A549 (cell line): Measurements from ENCODE around the gene HDHD5. TPM values are rescaled to one million over a fixed set of nuclear protein-coding genes. Genes with fewer than 3 reads are reported as not detected.
A peak's percentile ranks its signal among the peaks of the same experiment; 100 is the strongest.

Experiments
- ATAC-seq, 2 experiments: fragments of 200-7000 bp in 1 of 2; fragments of >200 bp in 1 of 2; cut with Nextera tagmentation in 1 of 2; cut with Tn5 transposase in 1 of 2; 3 replicates each; pipeline versions ENCODE4 v1.8.0 to v1.9.1; 2018 to 2020; ENCODE audit warnings: mild to moderate bottlenecking in 1 of 2, moderate library complexity in 1 of 2
- CTCF ChIA-PET: fragments of 300-600 bp; sonication (Branson Sonifier 250); formaldehyde crosslinking; extraction: SDS; loops from one replicate; lab custom pipeline; 2021; ENCODE audit warnings: antibody characterized with exemption, inconsistent platforms; lab: Yijun Ruan, JAX
- POLR2A ChIA-PET: fragments of 350-600 bp; formaldehyde crosslinking; extraction: SDS; loops from one replicate; lab custom pipeline; 2021; ENCODE audit warnings: antibody characterized with exemption, inconsistent platforms; lab: Yijun Ruan, JAX
- DNase-seq, 2 experiments: peaks; one replicate each; pipeline versions ENCODE4 v3.0.0 to v3.0.0-alpha.2; 2011 to 2016; ENCODE audit warnings: low read depth in 1 of 2, low spot score in 1 of 2
- FAIRE-seq: peaks from 2 replicates; lab custom pipeline; 2011; peaks lifted over from hg19 to GRCh38; lab: Jason Lieb, UNC
- H3K27ac ChIP-seq, 2 experiments: fragments of >200 bp; sonication (Bioruptor Twin); formaldehyde crosslinking; 3 replicates each; pipeline ENCODE4 v1.5.1; 2016 to 2017
- H3K4me1 ChIP-seq: fragments of >200 bp; sonication (Bioruptor Twin); formaldehyde crosslinking; 3 replicates; pipeline ENCODE4 v1.6.1; 2016
- H3K4me2 ChIP-seq: fragments of >200 bp; sonication (Bioruptor Twin); formaldehyde crosslinking; 3 replicates; pipeline ENCODE4 v1.6.1; 2016
- H3K4me3 ChIP-seq: fragments of >200 bp; sonication (Bioruptor Twin); formaldehyde crosslinking; 3 replicates; pipeline ENCODE4 v1.5.1; 2016
- H3K9me3 ChIP-seq: fragments of >200 bp; sonication (Bioruptor Twin); formaldehyde crosslinking; 3 replicates; pipeline ENCODE4 v1.6.1; 2016
- CHD2 ChIP-seq: fragments of 150-350 bp; IDR thresholded peaks from 2 replicates; pipeline ENCODE4 v1.6.1; 2014; ENCODE audit warnings: low read length; ENCODE audit not compliant: partially characterized antibody
- CHD4 ChIP-seq: fragments of 200-600 bp; sonication (generic); IDR thresholded peaks from 2 replicates; pipeline ENCODE4 v1.6.1; 2016; ENCODE audit warnings: antibody characterized with exemption, mild to moderate bottlenecking, borderline replicate concordance
- EHF ChIP-seq: fragments of 250-450 bp; sonication (Bioruptor Pico); IDR thresholded peaks from 2 replicates; pipeline ENCODE4 v1.5.0; 2020; ENCODE audit warnings: mild to moderate bottlenecking
- GATA3 ChIP-seq: IDR thresholded peaks from 2 replicates; pipeline ENCODE4 v1.6.1; 2012; ENCODE audit warnings: borderline replicate concordance
- HDAC2 ChIP-seq: fragments of 200-600 bp; sonication (generic); IDR thresholded peaks from 2 replicates; pipeline ENCODE4 v1.6.1; 2016
- HEYL ChIP-seq: fragments of 250-450 bp; sonication (Bioruptor Pico); IDR thresholded peaks from 2 replicates; pipeline ENCODE4 v1.8.0; 2021; ENCODE audit warnings: mild to moderate bottlenecking, moderate library complexity
- HOXA7 ChIP-seq: fragments of 250-450 bp; sonication (Bioruptor Pico); IDR thresholded peaks from 2 replicates; pipeline ENCODE4 v1.5.0; 2020; ENCODE audit warnings: mild to moderate bottlenecking, moderate library complexity
- HOXB13 ChIP-seq: fragments of 250-450 bp; sonication (Bioruptor Pico); IDR thresholded peaks from 2 replicates; pipeline ENCODE4 v1.5.0; 2020; ENCODE audit warnings: low read depth, mild to moderate bottlenecking, moderate library complexity
- HOXB5 ChIP-seq: fragments of 250-450 bp; sonication (Bioruptor Pico); IDR thresholded peaks from 2 replicates; pipeline ENCODE4 v1.5.0; 2020; ENCODE audit warnings: mild to moderate bottlenecking, moderate library complexity
- JUNB ChIP-seq: fragments of >200 bp; sonication (Bioruptor Twin); formaldehyde crosslinking; IDR thresholded peaks from 2 replicates; pipeline ENCODE4 v1.6.1; 2016
- KDM5A ChIP-seq: fragments of 200-600 bp; sonication (generic); IDR thresholded peaks from 2 replicates; pipeline ENCODE4 v1.6.1; 2016; ENCODE audit warnings: antibody characterized with exemption, mild to moderate bottlenecking
- MAZ ChIP-seq: fragments of 150-350 bp; IDR thresholded peaks from 2 replicates; pipeline ENCODE4 v1.6.1; 2014; ENCODE audit warnings: antibody characterized with exemption, low read depth, low read length, borderline replicate concordance
- PHF8 ChIP-seq: fragments of 200-600 bp; sonication (generic); IDR thresholded peaks from 2 replicates; pipeline ENCODE4 v1.6.1; 2016; ENCODE audit warnings: low read depth, mild to moderate bottlenecking, antibody characterized with exemption, moderate library complexity, borderline replicate concordance
- RNF2 ChIP-seq: fragments of 200-600 bp; sonication (generic); IDR thresholded peaks from 2 replicates; pipeline ENCODE4 v1.6.1; 2016; ENCODE audit warnings: low read depth, mild to moderate bottlenecking, antibody characterized with exemption, moderate library complexity, borderline replicate concordance
- SMC3 ChIP-seq: fragments of >200 bp; sonication (Bioruptor Twin); formaldehyde crosslinking; IDR thresholded peaks from 3 replicates; pipeline ENCODE4 v1.6.1; 2018; ENCODE audit warnings: inconsistent platforms
- SREBF2 ChIP-seq: fragments of 450-650 bp; IDR thresholded peaks from 2 replicates; pipeline ENCODE4 v1.6.1; 2014; ENCODE audit warnings: mild to moderate bottlenecking, moderate library complexity
- TP53 ChIP-seq: fragments of 250-450 bp; sonication (Bioruptor Pico); IDR thresholded peaks from 2 replicates; pipeline ENCODE4 v1.5.0; 2021; ENCODE audit warnings: mild to moderate bottlenecking, moderate library complexity
- ZC3H11A ChIP-seq: fragments of 450-650 bp; IDR thresholded peaks from 2 replicates; pipeline ENCODE4 v1.6.1; 2014; ENCODE audit warnings: antibody characterized with exemption, mild to moderate bottlenecking
- ZNF302 ChIP-seq: fragments of 250-450 bp; sonication (Bioruptor Pico); IDR thresholded peaks from 2 replicates; pipeline ENCODE4 v1.9.0; 2021; ENCODE audit warnings: inconsistent platforms, mild to moderate bottlenecking, moderate library complexity
- ZSCAN20 ChIP-seq: fragments of 250-450 bp; sonication (Bioruptor Pico); IDR thresholded peaks from 2 replicates; pipeline ENCODE4 v1.8.0; 2022; ENCODE audit warnings: mild to moderate bottlenecking, moderate library complexity
- WGBS: methylation state at CpG from one replicate; pipeline ENCODE4 v1.1.6; 2017; ENCODE audit errors: missing lambda C conversion rate; 5-methylcytosine and 5-hydroxymethylcytosine counted together
- polyA plus RNA-seq, 4 experiments: library from polyadenylated mRNA; depleted of rRNA in 3 of 4; stranded (reverse); fragments of >200 nt; fragmentation: RNase III in 1 of 4; extraction: RNeasy Plus Mini Kit Qiagen cat#74134 plus additional on column Dnase treatment in 1 of 4; gene quantifications; 2 replicates in 3 of 4; 3 replicates in 1 of 4; pipeline ENCODE4 v1.2.3, GENCODE V29; 2011 to 2017
- TF ChIP-seq, protein P1 (sequence below): fragments of 150-350 bp; IDR thresholded peaks from 2 replicates; pipeline ENCODE4 v1.6.1; 2014; ENCODE audit warnings: low read depth, mild to moderate bottlenecking, low read length
- TF ChIP-seq, protein P2 (sequence below): fragments of 250-450 bp; sonication (Bioruptor Pico); IDR thresholded peaks from 2 replicates; pipeline ENCODE4 v1.5.0; 2020; ENCODE audit warnings: low read depth, mild to moderate bottlenecking, moderate library complexity
- TF ChIP-seq, protein P3 (sequence below): IDR thresholded peaks from 2 replicates; pipeline ENCODE4 v1.6.1; 2012
- TF ChIP-seq, protein P4 (sequence below): fragments of 450-650 bp; IDR thresholded peaks from 2 replicates; pipeline ENCODE4 v1.6.1; 2014; ENCODE audit warnings: antibody characterized with exemption
- TF ChIP-seq, protein P5 (sequence below): fragments of >200 bp; sonication (Bioruptor Twin); formaldehyde crosslinking; IDR thresholded peaks from 3 replicates; pipeline ENCODE4 v1.5.1; 2016

The HDHD5 gene
- polyA plus RNA-seq, 2 of the 4 experiments (the other 2 are of a cell fraction): 19.7 to 35.5 TPM

DNA sequence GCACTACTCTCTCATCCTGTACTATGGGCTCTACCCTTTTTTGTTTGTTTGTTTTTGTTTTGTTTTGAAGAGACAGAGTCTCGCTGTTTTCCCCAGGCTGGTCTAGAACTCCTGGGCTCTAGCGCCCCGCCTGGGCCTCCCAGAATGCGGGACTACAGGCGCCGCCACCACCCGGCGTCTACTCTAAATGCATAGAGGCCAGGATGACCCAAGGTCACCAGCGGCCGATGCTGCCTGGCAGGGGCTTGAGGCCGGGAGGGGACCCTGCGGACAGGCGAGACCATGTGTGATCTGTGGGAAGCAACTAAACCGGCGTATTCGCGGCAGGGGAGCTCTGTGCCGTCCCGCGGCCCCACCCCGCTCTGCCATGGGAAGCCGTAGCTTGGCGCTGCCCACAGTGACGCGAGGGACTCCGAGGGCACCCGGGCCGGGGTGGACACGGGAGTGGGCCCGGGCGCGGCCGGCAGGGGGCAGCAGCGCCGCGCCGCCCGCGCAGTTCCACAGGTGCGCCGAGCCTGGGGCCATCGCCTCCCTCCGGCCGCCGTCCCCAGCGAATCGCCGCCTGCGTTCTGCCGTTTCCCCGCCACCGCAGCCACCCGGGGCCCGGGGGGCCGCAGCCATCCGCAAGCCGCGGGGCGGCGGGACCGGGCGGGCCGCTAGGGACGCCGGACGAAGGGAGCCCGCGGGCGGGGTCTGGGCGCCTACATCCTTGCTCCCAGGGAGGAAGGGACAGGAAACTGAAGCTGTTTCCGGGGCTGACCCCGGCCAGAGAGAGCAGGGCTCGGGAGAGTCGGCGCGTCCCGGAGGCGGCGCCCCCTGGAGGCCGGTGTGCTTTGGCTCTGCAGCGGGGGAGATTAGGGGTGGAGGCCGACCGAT, 12.3 kb upstream of the HDHD5 start (continued):
- TF ChIP-seq SMC3 (peak; percentile 53), HEYL (CRISPR knock-in tag) (no peak), SREBF2 (no peak), CHD2 (no peak), KDM5A (no peak), ZSCAN20 (CRISPR knock-in tag) (no peak), HOXB5 (CRISPR knock-in tag) (no peak)
- TF ChIP-seq, protein P1, sequence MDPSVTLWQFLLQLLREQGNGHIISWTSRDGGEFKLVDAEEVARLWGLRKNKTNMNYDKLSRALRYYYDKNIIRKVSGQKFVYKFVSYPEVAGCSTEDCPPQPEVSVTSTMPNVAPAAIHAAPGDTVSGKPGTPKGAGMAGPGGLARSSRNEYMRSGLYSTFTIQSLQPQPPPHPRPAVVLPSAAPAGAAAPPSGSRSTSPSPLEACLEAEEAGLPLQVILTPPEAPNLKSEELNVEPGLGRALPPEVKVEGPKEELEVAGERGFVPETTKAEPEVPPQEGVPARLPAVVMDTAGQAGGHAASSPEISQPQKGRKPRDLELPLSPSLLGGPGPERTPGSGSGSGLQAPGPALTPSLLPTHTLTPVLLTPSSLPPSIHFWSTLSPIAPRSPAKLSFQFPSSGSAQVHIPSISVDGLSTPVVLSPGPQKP: no peak

DNA sequence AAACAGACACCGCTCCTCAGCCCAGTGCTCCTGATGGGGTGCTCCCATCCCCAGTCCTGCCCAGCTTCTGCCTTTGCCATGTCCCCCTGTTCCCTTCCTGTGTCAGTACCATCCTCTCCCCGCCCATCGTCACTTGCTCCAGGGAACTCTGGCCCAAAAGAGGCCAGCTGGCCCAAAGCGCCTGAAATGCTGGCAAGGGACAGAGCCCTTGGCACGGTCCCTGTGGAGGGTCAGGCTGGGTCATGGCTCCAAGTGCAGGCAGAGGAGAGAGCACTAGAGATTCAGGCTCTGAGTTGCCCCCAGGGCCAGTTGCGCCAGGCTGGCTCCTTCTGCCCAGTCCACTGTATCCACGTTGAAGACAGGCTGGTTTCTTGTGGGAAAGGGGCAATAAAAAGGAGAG, 8.4 kb upstream of the HDHD5 start:
- Histone ChIP-seq H3K9me3 (no peaks in the 10 kb centered on the region), H3K4me2 (no peak overlapping the region), H3K4me1 (no peaks in the 10 kb centered on the region), H3K4me3 (no peak overlapping the region), H3K27ac (no peak overlapping the region)
- TF ChIP-seq, protein P2, sequence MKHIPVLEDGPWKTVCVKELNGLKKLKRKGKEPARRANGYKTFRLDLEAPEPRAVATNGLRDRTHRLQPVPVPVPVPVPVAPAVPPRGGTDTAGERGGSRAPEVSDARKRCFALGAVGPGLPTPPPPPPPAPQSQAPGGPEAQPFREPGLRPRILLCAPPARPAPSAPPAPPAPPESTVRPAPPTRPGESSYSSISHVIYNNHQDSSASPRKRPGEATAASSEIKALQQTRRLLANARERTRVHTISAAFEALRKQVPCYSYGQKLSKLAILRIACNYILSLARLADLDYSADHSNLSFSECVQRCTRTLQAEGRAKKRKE (CRISPR knock-in tag): no peak
- TF ChIP-seq, protein P3, sequence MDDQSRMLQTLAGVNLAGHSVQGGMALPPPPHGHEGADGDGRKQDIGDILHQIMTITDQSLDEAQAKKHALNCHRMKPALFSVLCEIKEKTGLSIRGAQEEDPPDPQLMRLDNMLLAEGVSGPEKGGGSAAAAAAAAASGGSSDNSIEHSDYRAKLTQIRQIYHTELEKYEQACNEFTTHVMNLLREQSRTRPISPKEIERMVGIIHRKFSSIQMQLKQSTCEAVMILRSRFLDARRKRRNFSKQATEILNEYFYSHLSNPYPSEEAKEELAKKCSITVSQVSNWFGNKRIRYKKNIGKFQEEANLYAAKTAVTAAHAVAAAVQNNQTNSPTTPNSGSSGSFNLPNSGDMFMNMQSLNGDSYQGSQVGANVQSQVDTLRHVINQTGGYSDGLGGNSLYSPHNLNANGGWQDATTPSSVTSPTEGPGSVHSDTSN: no peak
- TF ChIP-seq, protein P4, sequence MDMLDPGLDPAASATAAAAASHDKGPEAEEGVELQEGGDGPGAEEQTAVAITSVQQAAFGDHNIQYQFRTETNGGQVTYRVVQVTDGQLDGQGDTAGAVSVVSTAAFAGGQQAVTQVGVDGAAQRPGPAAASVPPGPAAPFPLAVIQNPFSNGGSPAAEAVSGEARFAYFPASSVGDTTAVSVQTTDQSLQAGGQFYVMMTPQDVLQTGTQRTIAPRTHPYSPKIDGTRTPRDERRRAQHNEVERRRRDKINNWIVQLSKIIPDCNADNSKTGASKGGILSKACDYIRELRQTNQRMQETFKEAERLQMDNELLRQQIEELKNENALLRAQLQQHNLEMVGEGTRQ: no peak
- FAIRE-seq (no peak), DNase-seq (no peak), ATAC-seq (no peak)
- ChIA-PET CTCF (interaction anchor here (0.6 to 0.7 kb wide), 2 partner anchors 336 to 412 kb away, joined by 3 to 4 read pairs; no protein-coding TSS in a partner anchor), POLR2A (no interaction called here)
- 68% methylated on average over 5 of the region's 7 CpGs for WGBS

DNA sequence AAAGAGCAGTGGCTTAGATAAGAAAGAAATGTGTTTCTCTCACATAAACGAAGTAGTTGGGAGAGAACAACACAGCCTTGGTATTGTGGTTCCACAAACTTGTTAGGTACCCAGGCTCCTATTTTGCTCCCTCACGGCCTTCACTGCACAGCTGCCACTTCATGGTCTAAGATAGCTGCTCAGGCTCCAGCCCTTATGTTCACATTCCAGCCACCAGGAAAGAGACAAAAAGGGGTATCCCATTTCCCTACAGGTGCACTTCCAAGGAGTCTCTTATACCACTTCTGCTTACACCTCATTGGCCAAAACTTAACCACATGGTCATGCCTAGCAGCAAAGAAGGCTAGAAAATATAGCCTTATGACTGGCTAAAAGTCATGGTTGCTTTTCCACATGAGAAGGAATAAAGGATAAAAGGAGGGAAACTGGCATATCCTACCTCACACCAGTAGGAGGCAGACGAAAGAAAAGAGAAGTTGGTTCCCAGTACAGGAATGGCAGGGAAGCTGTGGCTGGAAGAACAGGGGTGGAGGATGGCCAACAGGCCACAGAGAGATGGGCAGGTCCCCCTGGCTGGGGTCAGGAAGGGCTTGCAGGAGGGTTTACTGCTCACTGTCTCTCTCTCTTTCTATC, 5.4 kb upstream of the HDHD5 start:
- peak; percentile 37 to 64; a peak in 4 of 6 replicates for ATAC-seq
- no peak overlapping the region for H3K4me3 ChIP-seq
- peak; percentile 21 to 24 for DNase-seq
- FAIRE-seq: no peak
- ChIA-PET POLR2A (no interaction called here), CTCF (interaction anchor here (2.2 kb wide), 1 partner anchor 338 kb away, joined by 6 read pairs; no protein-coding TSS in a partner anchor)
- H3K9me3 ChIP-seq: no peaks in the 10 kb centered on the region
- 73% methylated on average over 3 of the region's 3 CpGs for WGBS
- TF ChIP-seq ZC3H11A: no peak
- TF ChIP-seq, protein P3: no peak
- TF ChIP-seq CHD4: no peak
- no peak for TF ChIP-seq RNF2
- TF ChIP-seq ZNF302: no peak
- no peak for TF ChIP-seq JUNB
- TF ChIP-seq HDAC2: no peak
- no peak for TF ChIP-seq HEYL (CRISPR knock-in tag)
- no peak for TF ChIP-seq SREBF2
- no peak for TF ChIP-seq HOXB13 (CRISPR knock-in tag)
- TF ChIP-seq HOXA7 (CRISPR knock-in tag): no peak
- no peak for TF ChIP-seq TP53 (CRISPR knock-in tag)
- TF ChIP-seq, protein P5, sequence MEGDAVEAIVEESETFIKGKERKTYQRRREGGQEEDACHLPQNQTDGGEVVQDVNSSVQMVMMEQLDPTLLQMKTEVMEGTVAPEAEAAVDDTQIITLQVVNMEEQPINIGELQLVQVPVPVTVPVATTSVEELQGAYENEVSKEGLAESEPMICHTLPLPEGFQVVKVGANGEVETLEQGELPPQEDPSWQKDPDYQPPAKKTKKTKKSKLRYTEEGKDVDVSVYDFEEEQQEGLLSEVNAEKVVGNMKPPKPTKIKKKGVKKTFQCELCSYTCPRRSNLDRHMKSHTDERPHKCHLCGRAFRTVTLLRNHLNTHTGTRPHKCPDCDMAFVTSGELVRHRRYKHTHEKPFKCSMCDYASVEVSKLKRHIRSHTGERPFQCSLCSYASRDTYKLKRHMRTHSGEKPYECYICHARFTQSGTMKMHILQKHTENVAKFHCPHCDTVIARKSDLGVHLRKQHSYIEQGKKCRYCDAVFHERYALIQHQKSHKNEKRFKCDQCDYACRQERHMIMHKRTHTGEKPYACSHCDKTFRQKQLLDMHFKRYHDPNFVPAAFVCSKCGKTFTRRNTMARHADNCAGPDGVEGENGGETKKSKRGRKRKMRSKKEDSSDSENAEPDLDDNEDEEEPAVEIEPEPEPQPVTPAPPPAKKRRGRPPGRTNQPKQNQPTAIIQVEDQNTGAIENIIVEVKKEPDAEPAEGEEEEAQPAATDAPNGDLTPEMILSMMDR: no peak
- TF ChIP-seq EHF (CRISPR knock-in tag): no peak
- no peak for TF ChIP-seq MAZ
- no peak for TF ChIP-seq HOXB5 (CRISPR knock-in tag)
- no peak for TF ChIP-seq PHF8
- no peak for TF ChIP-seq GATA3
- no peak for TF ChIP-seq KDM5A
- 0 out of 3 replicates have a peak, but pooled peaks cover 3% of the 10 kb centered on the region for H3K4me1 ChIP-seq
- H3K27ac ChIP-seq: no peak overlapping the region
- H3K4me2 ChIP-seq: no peak overlapping the region
